SK-N-SH treated with all-trans-retinoic acid at 6 μM for 48 hours (cell line): ENCODE data around the gene FTO.

Experiments
- ATAC-seq: fragments of 200-7000 bp; cut with Tn5 transposase; 3 replicates; pipeline ENCODE4 v1.9.1; 2020; ENCODE audit warnings: mild to moderate bottlenecking, moderate library complexity
- ARNTL ChIP-seq: fragments of 450-650 bp; formaldehyde crosslinking; IDR thresholded peaks from 2 replicates; pipeline ENCODE4 v1.5.0; 2020; ENCODE audit warnings: low read depth, mild to moderate bottlenecking, moderate library complexity, borderline replicate concordance
- CREB5 ChIP-seq: fragments of 250-450 bp; sonication (Bioruptor Pico); IDR thresholded peaks from 2 replicates; pipeline ENCODE4 v1.5.1; 2020; ENCODE audit warnings: low read depth, mild to moderate bottlenecking, moderate library complexity
- CSDC2 ChIP-seq: fragments of 250-450 bp; sonication (Bioruptor Pico); IDR thresholded peaks from 2 replicates; pipeline ENCODE4 v1.5.0; 2020; ENCODE audit warnings: mild to moderate bottlenecking, moderate library complexity
- CSRNP3 ChIP-seq: fragments of 250-450 bp; sonication (Bioruptor Pico); IDR thresholded peaks from 2 replicates; pipeline ENCODE4 v1.5.1; 2021; ENCODE audit warnings: mild to moderate bottlenecking, moderate library complexity
- ISL1 ChIP-seq: fragments of 250-450 bp; sonication (Bioruptor Pico); IDR thresholded peaks from 2 replicates; pipeline ENCODE4 v2.1.2; 2022; ENCODE audit warnings: mild to moderate bottlenecking, moderate library complexity
- POU6F1 ChIP-seq: fragments of 250-450 bp; sonication (Bioruptor Pico); IDR thresholded peaks from 2 replicates; pipeline ENCODE4 v1.8.0; 2021; ENCODE audit warnings: low read depth, mild to moderate bottlenecking, moderate library complexity, borderline replicate concordance
- PPARA ChIP-seq: fragments of 250-450 bp; sonication (Bioruptor Pico); IDR thresholded peaks from 2 replicates; pipeline ENCODE4 v1.5.0; 2020; ENCODE audit warnings: mild to moderate bottlenecking, borderline replicate concordance
- RARB ChIP-seq: fragments of 250-450 bp; sonication (Bioruptor Pico); IDR thresholded peaks from 2 replicates; pipeline ENCODE4 v1.8.0; 2021; ENCODE audit warnings: mild to moderate bottlenecking, moderate library complexity
- SNAI2 ChIP-seq: fragments of 250-450 bp; sonication (Bioruptor Pico); IDR thresholded peaks from 2 replicates; pipeline ENCODE4 v1.5.0; 2020; ENCODE audit warnings: mild to moderate bottlenecking, moderate library complexity
- TCF4 ChIP-seq: fragments of 250-450 bp; sonication (Bioruptor Pico); IDR thresholded peaks from 2 replicates; pipeline ENCODE4 v1.8.0; 2021; ENCODE audit warnings: mild to moderate bottlenecking, moderate library complexity, borderline replicate concordance
- TSHZ2 ChIP-seq: fragments of 250-450 bp; sonication (Bioruptor Pico); IDR thresholded peaks from 2 replicates; pipeline ENCODE4 v1.5.0; 2020; ENCODE audit warnings: mild to moderate bottlenecking, moderate library complexity
- ZFP30 ChIP-seq: fragments of 450-650 bp; formaldehyde crosslinking; IDR thresholded peaks from 2 replicates; pipeline ENCODE4 v1.5.0; 2022; ENCODE audit warnings: mild to moderate bottlenecking, moderate library complexity
- ZNF565 ChIP-seq: fragments of 450-650 bp; formaldehyde crosslinking; conservative IDR thresholded peaks from 2 replicates; pipeline ENCODE4 v1.5.0; 2020; ENCODE audit warnings: low read depth, mild to moderate bottlenecking, moderate library complexity
- ZNF70 ChIP-seq: fragments of 450-650 bp; formaldehyde crosslinking; IDR thresholded peaks from 2 replicates; pipeline ENCODE4 v1.5.0; 2020; ENCODE audit warnings: mild to moderate bottlenecking, moderate library complexity
- ZNF8 ChIP-seq: fragments of 450-650 bp; formaldehyde crosslinking; IDR thresholded peaks from 2 replicates; pipeline ENCODE4 v1.5.0; 2020; ENCODE audit warnings: mild to moderate bottlenecking, moderate library complexity

The FTO gene

GRCh38 chr16:53948326-53948725, 244.4 kb downstream of the FTO start:
- TF ChIP-seq PPARA (CRISPR knock-in tag) (no peak), CSRNP3 (CRISPR knock-in tag) (no peak), ARNTL (no peak)
- ATAC-seq, result no peak

GRCh38 chr16:53948734-53949430, 244.9 kb downstream of the FTO start:
- no peak for TF ChIP-seq PPARA (CRISPR knock-in tag)
- no peak for TF ChIP-seq POU6F1 (CRISPR knock-in tag)
- no peak for TF ChIP-seq TCF4 (CRISPR knock-in tag)
- ATAC-seq, result no peak

- TF ChIP-seq ZNF70 (CRISPR knock-in tag) (no peak), ZNF8 (CRISPR knock-in tag) (no peak), ARNTL (no peak), ISL1 (CRISPR knock-in tag) (no peak), CREB5 (no peak)
- TF ChIP-seq, all 23 proteins: peak for 0
- ATAC-seq, result no peak
These were observed 245.9 kb downstream of the FTO start for GRCh38 chr16:53949715-53950410.

- TF ChIP-seq RARB (CRISPR knock-in tag) (no peak), PPARA (CRISPR knock-in tag) (no peak), ZNF565 (CRISPR knock-in tag) (no peak), ZFP30 (CRISPR knock-in tag) (no peak), SNAI2 (no peak), POU6F1 (CRISPR knock-in tag) (no peak), CSDC2 (CRISPR knock-in tag) (no peak), TSHZ2 (CRISPR knock-in tag) (no peak)
- no peak for ATAC-seq
These were observed 246.7 kb downstream of the FTO start for GRCh38 chr16:53950677-53951076.
